Peyer's patch (tissue), 4 donors: Measurements from ENCODE around the gene GATM. TPM values are rescaled to one million over a fixed set of nuclear protein-coding genes. Genes with fewer than 3 reads are reported as not detected.
A peak's percentile ranks its signal among the peaks of the same experiment; 100 is the strongest.

Source experiments
- DNase-seq, 3 donors: peaks; one replicate each; pipeline ENCODE4 v3.0.0-alpha.2; 2017 to 2019
- H3K27ac ChIP-seq, 4 donors: fragments of 200-600 bp; sonication (generic); one replicate each; pipeline ENCODE4 v1.5.1; 2016 to 2019
- H3K27me3 ChIP-seq, 2 donors: fragments of 200-600 bp; sonication (generic); one replicate each; pipeline ENCODE4 v1.5.1; 2019
- H3K36me3 ChIP-seq, 3 donors: fragments of 200-600 bp; sonication (generic); one replicate each; pipeline ENCODE4 v1.5.1; 2016 to 2019
- H3K4me1 ChIP-seq, 4 donors: fragments of 200-600 bp; sonication (generic); one replicate each; pipeline ENCODE4 v1.5.1; 2016 to 2019
- H3K4me3 ChIP-seq, 4 donors: fragments of 200-600 bp; sonication (generic); 1 replicate in 3 of 4; 2 replicates in 1 of 4; pipeline ENCODE4 v1.5.1; 2016 to 2019; ENCODE audit warnings: mild to moderate bottlenecking in 1 of 4
- H3K9me3 ChIP-seq, 4 donors: fragments of 200-600 bp; sonication (generic); one replicate each; pipeline ENCODE4 v1.5.1; 2016 to 2019; ENCODE audit warnings: mild to moderate bottlenecking in 1 of 4
- POLR2A ChIP-seq, 2 donors: fragments of 450-650 bp; IDR thresholded peaks; one replicate each; pipeline ENCODE4 v1.5.1; 2017; ENCODE audit warnings: antibody characterized with exemption in 2 of 2, mild to moderate bottlenecking in 2 of 2, moderate library complexity in 2 of 2
- total RNA-seq, 4 donors: library from RNA; depleted of rRNA; stranded (reverse); fragments of >200 nt; gene quantifications; one replicate each; pipeline ENCODE4 v1.1.0, GENCODE V29; 2016
- TF ChIP-seq, protein P1 (sequence below), 6 experiments: fragments of 450-650 bp in 4 of 6; fragments of 200-600 bp in 2 of 6; sonication (generic) in 1 of 6; IDR thresholded peaks; one replicate each; pipeline ENCODE4 v1.5.1; 2017 to 2019; ENCODE audit warnings: antibody characterized with exemption in 6 of 6, mild to moderate bottlenecking in 3 of 6, moderate library complexity in 1 of 6

The GATM gene
- total RNA-seq = 100 to 1,000 TPM; 112 to 196 (median 168) TPM

- Histone ChIP-seq H3K4me1 (peaks cover 0 to 35% (median 2%) of the 10 kb centered on the region in 4 donors), H3K27me3 (no peaks in the 10 kb centered on the region), H3K36me3 (no peaks in the 10 kb centered on the region), H3K9me3 (no peaks in the 10 kb centered on the region), H3K27ac (peak within 1 kb of the TSS; percentile 58 to 80 (median 65)), H3K4me3 (peak within 1 kb of the TSS; percentile 55 to 71 (median 59))
- TF ChIP-seq, protein P1, sequence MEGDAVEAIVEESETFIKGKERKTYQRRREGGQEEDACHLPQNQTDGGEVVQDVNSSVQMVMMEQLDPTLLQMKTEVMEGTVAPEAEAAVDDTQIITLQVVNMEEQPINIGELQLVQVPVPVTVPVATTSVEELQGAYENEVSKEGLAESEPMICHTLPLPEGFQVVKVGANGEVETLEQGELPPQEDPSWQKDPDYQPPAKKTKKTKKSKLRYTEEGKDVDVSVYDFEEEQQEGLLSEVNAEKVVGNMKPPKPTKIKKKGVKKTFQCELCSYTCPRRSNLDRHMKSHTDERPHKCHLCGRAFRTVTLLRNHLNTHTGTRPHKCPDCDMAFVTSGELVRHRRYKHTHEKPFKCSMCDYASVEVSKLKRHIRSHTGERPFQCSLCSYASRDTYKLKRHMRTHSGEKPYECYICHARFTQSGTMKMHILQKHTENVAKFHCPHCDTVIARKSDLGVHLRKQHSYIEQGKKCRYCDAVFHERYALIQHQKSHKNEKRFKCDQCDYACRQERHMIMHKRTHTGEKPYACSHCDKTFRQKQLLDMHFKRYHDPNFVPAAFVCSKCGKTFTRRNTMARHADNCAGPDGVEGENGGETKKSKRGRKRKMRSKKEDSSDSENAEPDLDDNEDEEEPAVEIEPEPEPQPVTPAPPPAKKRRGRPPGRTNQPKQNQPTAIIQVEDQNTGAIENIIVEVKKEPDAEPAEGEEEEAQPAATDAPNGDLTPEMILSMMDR (IDR thresholded peaks at IDR 0.05) = peak in 4 of 6 experiments; percentile 32 to 61 (median 60)
- peak in 1 of 2 donors; percentile 25 for TF ChIP-seq POLR2A (IDR thresholded peaks at IDR 0.05)
- peak; percentile 72 to 86 (median 82) for DNase-seq
Measured at GRCh38 chr15:45378149-45378912, at the start of gene GATM. Gene GATM (minus strand): TSS chr15:45378544. CDS start chr15:45378453, 91 bp downstream.

DNA sequence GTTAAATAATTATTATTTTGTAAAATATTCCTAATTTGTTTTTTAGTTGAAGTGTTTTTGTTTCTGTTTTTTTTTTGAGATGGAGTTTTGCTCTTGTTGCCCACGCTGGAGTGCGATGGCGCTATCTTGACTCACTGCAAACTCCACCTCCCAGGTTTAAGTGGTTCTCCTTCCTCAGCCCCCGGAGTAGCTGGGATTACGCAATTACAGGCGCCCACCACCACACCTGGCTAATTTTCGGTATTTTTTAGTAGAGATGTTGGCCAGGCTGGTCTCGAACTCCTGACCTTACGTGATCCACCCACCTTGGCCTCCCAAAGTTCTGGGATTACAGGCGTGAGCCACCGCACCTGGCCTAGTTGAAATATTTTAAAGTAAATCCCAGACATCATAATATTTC is 48.7 kb upstream of the GATM start:
- no peak overlapping the region for H3K4me3 ChIP-seq
- no peak for DNase-seq
- TF ChIP-seq POLR2A (IDR thresholded peaks at IDR 0.05) = no peak
- TF ChIP-seq, protein P1 (IDR thresholded peaks at IDR 0.05) = no peak
- no peak overlapping the region for H3K27ac ChIP-seq
- no peaks in the 10 kb centered on the region for H3K9me3 ChIP-seq
- peaks cover 0 to 16% (median 4%) of the 10 kb centered on the region in 4 donors for H3K4me1 ChIP-seq
- no peaks in the 10 kb centered on the region for H3K27me3 ChIP-seq
- peaks cover 0 to 12% (median 0%) of the 10 kb centered on the region in 3 donors for H3K36me3 ChIP-seq

DNA sequence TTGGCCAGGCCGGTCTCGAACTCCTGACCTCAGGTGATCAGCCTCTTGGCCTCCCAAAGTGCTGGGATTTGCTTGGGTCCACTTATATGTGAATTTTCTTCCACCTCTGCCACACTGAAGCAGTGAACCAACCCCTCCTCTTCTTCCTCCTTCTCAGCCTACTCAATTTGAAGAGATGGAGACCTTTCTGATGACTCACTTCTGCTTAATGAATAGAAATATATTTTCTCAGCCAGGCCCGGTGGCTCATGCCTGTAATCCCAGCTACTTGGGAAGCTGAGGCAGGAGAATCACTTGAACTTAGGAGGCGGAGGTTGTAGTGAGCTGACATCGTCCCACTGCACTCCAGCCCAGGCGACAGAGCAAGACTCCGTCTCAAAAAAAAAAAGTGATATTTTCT is 46.8 kb upstream of the GATM start:
- no peak for DNase-seq

DNA sequence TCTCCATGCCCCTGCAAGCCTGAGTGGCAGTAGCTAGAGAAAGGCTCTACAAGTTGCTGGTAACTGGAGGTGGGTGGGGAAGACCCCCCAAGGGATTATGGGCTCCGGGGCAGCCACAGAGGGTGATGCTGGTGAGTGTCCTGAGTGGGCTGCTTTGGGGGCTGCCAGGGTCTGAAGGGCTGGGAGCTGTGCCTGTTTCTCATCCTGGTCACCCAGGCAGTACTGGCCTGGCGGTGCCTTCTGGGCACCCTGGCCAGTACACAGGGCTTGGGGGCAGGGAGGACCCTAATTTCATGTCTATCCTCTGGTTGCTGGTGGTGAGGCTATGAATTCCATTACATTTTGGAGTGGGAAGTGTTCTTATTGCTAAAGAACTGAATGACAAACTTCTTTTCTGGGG is 46.1 kb upstream of the GATM start:
- Histone ChIP-seq H3K27me3 (no peaks in the 10 kb centered on the region), H3K27ac (no peak overlapping the region), H3K36me3 (peaks cover 0 to 39% (median 0%) of the 10 kb centered on the region in 3 donors), H3K9me3 (no peaks in the 10 kb centered on the region), H3K4me3 (no peak overlapping the region), H3K4me1 (peaks cover 0 to 5% (median 0%) of the 10 kb centered on the region in 4 donors)
- no peak for DNase-seq
- no peak for TF ChIP-seq POLR2A (IDR thresholded peaks at IDR 0.05)
- TF ChIP-seq, protein P1 (IDR thresholded peaks at IDR 0.05) = no peak

More for the DNA sequence above, 46.8 kb upstream of the GATM start:
- Histone ChIP-seq H3K27me3 (no peaks in the 10 kb centered on the region), H3K36me3 (peaks cover 0 to 32% (median 0%) of the 10 kb centered on the region in 3 donors), H3K4me1 (peaks cover 0 to 11% (median 1%) of the 10 kb centered on the region in 4 donors), H3K27ac (no peak overlapping the region), H3K9me3 (no peaks in the 10 kb centered on the region), H3K4me3 (no peak overlapping the region)
- TF ChIP-seq, protein P1 (IDR thresholded peaks at IDR 0.05) = no peak
- TF ChIP-seq POLR2A (IDR thresholded peaks at IDR 0.05) = no peak

- DNase-seq = no peak
- peaks cover 0 to 99% (median 0%) of the 10 kb centered on the region in 3 donors for H3K36me3 ChIP-seq
- no peak overlapping the region for H3K27ac ChIP-seq
- peaks cover 0 to 8% (median 0%) of the 10 kb centered on the region in 4 donors for H3K4me1 ChIP-seq
- H3K4me3 ChIP-seq = no peak overlapping the region
- no peaks in the 10 kb centered on the region for H3K9me3 ChIP-seq
- H3K27me3 ChIP-seq = no peaks in the 10 kb centered on the region
- TF ChIP-seq, protein P1 (IDR thresholded peaks at IDR 0.05) = no peak
- TF ChIP-seq POLR2A (IDR thresholded peaks at IDR 0.05) = no peak
Measured at GRCh38 chr15:45417303-45417950, 39.1 kb upstream of the GATM start.
